GM12873 (cell line): ENCODE data around the gene TPBGL.

Source experiments
- TF ChIP-seq, protein P1 (sequence below): IDR thresholded peaks from 2 replicates; pipeline ENCODE4 v1.5.1; 2012; ENCODE audit warnings: low read depth, mild to moderate bottlenecking, moderate library complexity, low read length, control low read depth; ENCODE audit not compliant: insufficient read depth; ENCODE audit errors: missing control alignments

TPBGL gene

DNA sequence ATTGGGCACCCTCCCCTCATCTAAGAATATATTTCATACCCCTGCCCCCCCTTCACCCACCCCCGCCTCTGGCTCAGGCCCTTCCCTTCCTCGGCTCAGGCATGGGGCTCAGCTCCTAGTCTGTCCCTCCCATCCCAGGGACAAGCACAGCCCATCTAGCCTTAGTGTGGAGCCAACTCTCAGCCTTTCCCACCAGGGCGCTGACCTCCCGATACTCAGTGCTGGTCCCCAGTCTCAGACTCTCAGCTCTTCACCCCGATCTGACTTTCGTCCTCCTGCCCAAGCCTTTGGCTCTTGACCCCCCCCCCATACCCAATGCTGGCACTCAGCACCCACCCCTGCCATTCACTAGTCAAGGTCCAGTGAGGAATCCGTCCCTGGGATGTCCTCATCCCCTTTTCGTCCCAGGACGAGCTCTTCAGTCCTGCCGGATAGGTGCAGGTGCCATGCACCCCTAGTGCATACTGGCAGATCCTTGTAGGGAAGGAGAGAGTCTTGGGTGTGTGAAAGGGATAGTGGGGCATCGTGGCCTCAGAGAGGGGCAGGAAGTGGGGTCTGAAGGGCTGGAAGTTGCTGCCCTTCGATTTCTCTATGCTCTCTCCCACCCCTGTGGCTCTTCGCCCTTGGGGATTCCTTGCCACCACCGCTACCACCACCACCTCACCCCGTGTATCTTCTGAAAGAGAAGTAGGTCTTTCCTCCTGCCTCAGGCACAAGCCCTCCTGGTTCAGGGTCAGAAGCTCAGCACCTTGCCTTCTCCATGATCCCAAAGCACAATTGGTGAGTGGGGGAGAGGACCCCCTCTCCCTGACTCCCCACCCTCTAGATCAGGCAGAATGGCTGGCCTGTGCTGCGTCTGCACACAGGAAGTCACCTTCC lies 2.4 kb downstream of the TPBGL start:
- TF ChIP-seq, protein P1, sequence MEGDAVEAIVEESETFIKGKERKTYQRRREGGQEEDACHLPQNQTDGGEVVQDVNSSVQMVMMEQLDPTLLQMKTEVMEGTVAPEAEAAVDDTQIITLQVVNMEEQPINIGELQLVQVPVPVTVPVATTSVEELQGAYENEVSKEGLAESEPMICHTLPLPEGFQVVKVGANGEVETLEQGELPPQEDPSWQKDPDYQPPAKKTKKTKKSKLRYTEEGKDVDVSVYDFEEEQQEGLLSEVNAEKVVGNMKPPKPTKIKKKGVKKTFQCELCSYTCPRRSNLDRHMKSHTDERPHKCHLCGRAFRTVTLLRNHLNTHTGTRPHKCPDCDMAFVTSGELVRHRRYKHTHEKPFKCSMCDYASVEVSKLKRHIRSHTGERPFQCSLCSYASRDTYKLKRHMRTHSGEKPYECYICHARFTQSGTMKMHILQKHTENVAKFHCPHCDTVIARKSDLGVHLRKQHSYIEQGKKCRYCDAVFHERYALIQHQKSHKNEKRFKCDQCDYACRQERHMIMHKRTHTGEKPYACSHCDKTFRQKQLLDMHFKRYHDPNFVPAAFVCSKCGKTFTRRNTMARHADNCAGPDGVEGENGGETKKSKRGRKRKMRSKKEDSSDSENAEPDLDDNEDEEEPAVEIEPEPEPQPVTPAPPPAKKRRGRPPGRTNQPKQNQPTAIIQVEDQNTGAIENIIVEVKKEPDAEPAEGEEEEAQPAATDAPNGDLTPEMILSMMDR: no peak

DNA sequence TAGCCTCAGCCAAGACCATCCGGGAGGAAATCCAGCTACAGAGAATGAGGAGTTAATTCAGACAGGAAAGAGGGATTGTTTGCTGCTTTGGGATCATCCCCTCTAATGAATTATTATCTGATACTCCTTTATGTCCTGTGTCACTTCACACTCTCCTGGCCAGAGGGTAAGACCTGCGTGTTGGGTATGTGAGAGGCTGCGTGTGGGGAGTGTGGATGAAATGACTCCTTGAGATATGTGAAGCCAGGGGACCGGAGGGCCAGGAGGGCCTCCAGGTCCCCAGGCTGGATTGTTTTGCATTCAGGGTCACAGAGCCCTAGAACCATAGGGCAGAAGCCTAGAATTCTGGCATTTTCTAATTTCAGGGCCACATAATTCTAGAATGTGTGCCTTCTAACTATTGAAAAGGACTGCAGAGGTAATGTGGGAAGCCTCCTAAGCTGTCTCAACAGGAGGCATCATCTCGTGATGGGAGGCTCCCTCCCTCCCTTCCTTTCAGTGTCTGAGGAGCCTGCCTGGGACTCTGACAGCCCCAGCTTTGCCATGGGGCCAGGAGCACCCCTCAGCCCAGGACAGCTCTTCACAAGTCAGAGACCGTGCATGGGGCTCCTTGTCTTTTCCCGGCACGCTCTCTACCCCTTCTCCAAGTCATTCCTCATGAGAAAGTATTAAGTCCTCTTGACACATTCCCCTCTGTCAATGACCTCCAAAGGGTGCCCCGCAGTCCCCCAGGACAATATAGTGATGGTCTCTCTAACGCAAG lies 3.7 kb downstream of the TPBGL start:
- TF ChIP-seq, protein P1: no peak

DNA sequence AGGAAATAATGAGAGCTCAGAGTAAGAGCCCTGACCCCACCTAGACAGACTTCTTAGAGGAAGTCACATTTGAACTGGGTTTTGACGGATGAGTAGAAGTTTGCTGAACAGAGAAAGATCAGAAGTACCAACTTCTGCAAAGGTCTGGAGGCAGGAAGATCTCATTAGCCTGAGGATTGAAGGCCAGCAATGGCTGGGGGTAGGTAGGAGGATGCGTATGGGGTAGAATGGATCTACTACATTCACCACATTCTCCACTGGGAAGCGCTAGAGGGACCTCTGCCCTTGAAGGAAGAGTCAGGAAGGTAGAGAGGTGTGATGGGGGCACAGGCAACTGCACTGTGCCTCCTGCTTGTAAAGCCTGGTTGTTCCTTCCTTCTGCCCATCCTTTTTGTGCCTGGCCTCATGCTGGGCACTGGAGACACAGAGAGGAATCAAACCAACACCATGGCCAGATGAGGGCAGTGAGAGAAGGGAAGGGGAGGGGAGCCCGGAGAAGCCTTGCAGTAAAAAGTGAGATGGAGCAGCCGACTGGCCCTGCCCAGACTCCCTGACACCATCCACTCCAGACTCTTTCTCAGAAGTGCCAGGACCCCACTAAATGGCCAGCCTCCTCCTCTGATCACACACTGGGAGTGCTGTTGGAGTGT lies 4.9 kb downstream of the TPBGL start:
- TF ChIP-seq, protein P1: peak; percentile 16

DNA sequence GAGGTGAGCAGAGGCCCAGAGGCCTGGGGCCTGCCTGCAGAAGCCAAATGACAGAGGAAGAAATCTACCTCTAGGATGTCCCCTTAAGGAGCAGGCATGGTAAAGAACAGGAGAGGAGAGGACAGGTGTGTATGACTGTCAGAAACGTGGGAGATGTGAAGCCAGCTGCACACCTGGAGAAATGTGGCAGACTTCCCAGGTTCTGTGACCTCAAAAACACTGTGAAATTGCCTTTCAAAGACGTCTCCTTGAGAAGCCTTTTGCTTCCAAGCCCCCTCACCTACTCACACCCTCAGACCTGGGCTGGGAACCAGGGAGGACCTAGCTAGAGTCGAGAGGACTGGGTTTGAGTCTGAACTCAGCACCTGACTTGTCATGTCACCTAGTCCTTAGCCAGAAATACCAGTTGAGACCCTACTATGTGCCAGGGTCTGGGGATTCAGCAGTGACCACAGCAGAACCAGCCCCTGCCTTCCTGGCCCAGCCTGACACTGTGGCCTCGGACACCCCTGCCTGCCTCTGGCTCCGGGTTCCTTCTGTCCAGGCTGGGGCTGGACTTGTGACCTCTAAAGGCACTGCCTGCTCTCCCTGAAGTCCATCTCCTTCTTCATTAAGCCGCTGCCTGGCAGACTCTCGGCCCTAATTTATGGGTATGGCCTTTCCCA lies 5.6 kb downstream of the TPBGL start:
- TF ChIP-seq, protein P1: no peak

DNA sequence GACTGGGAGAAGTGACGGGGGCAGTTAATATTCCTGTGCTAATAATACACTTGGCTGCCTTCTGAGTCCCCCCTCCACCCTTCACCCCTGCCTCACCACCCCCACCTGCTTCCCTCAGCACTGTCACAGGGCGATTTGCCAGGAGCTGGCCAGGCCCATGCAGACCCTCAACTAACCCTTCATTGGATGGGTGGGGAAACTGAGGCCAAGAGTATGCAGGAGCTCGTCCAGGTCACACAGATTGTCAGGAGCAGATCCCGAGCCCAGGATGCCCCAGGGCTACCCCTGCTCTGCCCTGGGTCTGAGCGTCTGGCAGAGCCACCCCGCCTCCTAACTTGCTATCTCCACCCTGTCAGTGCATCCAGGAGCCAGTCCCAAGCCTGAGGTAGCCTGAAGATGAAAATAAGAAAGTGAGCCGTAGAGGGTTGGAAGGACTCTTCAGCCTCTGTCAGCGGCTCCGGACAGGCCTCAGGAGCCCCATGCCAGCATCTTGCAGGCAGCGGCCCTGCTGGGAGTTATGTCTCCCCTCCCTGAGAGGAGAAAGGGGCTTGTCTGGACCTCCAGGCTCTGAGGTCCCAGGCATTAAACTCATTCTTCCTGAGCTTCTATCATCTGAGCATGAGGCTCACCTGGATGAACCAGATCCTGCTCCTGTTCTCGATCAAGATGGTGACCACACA lies 6.2 kb downstream of the TPBGL start:
- TF ChIP-seq, protein P1: no peak

DNA sequence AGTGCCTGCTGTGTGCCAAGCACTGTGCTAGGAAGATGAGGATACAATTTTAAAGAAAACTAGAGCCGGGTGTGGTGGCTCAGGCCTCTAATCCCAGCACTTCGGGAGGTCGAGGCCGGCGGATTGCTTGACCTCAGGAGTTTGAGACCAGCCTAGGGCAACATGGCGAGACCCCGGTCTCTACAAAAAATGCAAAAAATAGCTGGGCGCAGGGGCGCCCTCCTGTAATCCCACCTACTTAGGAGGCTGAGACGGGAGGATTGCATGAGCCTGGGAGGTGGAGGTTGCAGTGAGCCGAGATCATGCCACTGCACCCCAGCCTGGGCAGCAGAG lies 8.3 kb downstream of the TPBGL start:
- TF ChIP-seq, protein P1: no peak

DNA sequence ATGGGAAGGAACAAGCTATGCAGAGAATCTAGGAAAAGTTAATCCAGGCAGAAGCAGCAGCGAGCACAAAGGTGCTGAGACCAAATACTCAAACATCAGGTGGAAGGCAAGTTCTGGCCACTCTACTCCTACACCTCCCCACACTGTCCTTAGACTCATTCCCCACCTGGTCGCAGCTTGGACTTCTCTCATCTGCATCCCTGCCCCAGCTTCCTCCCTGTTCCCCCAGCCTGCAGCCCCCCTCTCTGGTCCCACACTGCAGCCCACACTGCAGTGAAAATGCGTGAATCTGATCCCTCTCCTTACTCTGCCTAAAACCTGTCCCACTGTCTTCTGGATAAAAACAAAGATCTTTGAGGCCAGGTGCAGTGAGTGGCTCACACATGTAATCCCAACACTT lies 9.1 kb downstream of the TPBGL start:
- TF ChIP-seq, protein P1: no peak
